ENCODE results near the gene STPG4.

DNA sequence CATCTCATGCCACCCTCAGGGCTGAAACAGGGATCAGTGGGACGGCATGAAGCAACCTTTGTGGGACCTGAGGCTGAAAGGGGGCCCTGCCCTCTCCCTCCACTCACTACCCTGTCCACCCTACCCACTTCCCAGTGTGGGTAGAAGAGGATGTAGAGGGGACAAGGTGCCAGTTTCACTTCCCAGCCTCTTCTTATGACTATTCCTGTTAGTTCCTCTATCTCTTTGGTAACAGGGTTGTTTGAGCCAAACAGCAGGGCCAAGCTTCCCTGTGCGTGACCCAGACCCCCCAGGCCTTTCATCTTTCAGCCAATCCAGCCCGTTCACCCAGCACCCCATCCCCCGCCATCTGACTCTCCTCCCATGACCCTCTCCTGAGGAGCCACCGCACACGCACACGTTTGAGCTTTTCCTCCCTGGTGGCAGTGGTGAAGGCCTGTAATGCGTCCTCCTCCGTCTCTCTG lies 82.3 kb downstream of the STPG4 start:
- TF ChIP-seq POLR2AphosphoS5 (IDR thresholded peaks at IDR 0.05) = peak in 1 of 4 donors; percentile 41
- no peak for TF ChIP-seq POLR2A (IDR thresholded peaks at IDR 0.05)
- TF ChIP-seq, protein P1, sequence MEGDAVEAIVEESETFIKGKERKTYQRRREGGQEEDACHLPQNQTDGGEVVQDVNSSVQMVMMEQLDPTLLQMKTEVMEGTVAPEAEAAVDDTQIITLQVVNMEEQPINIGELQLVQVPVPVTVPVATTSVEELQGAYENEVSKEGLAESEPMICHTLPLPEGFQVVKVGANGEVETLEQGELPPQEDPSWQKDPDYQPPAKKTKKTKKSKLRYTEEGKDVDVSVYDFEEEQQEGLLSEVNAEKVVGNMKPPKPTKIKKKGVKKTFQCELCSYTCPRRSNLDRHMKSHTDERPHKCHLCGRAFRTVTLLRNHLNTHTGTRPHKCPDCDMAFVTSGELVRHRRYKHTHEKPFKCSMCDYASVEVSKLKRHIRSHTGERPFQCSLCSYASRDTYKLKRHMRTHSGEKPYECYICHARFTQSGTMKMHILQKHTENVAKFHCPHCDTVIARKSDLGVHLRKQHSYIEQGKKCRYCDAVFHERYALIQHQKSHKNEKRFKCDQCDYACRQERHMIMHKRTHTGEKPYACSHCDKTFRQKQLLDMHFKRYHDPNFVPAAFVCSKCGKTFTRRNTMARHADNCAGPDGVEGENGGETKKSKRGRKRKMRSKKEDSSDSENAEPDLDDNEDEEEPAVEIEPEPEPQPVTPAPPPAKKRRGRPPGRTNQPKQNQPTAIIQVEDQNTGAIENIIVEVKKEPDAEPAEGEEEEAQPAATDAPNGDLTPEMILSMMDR (IDR thresholded peaks at IDR 0.05) = no peak
- TF ChIP-seq EP300 (IDR thresholded peaks at IDR 0.05) = no peak

Measured in sigmoid colon (tissue), 4 donors.